SK-N-SH (cell line): Measurements from ENCODE around the gene STARD3NL.

ENCODE experiments used
- CHD2 ChIP-seq: fragments of 150-350 bp; IDR thresholded peaks from 2 replicates; pipeline ENCODE4 v1.6.1; 2018; ENCODE audit warnings: low read length; ENCODE audit not compliant: partially characterized antibody
- EP300 ChIP-seq, 2 experiments: IDR thresholded peaks; 2 replicates each; pipeline versions ENCODE4 v1.4.0 to v1.6.1; 2012; ENCODE audit warnings: borderline replicate concordance in 1 of 2, low read depth in 1 of 2, low read length in 1 of 2
- EZH2phosphoT487 ChIP-seq: fragments of 200-600 bp; sonication (generic); IDR thresholded peaks from 2 replicates; pipeline ENCODE4 v1.6.1; 2017; ENCODE audit warnings: low read depth, mixed run types, mild to moderate bottlenecking, antibody characterized with exemption, moderate library complexity, borderline replicate concordance
- GABPA ChIP-seq: IDR thresholded peaks from 2 replicates; pipeline ENCODE4 v1.4.0; 2012; ENCODE audit warnings: low read depth, mild to moderate bottlenecking
- JUND ChIP-seq: IDR thresholded peaks from 2 replicates; pipeline ENCODE4 v1.4.0; 2012
- MAX ChIP-seq: IDR thresholded peaks from 2 replicates; pipeline ENCODE4 v1.4.0; 2012; ENCODE audit warnings: low read depth
- NFIC ChIP-seq: IDR thresholded peaks from 2 replicates; pipeline ENCODE4 v1.4.0; 2012; ENCODE audit warnings: borderline replicate concordance
- REST ChIP-seq: IDR thresholded peaks from 2 replicates; pipeline ENCODE4 v1.6.1; 2012; ENCODE audit warnings: mild to moderate bottlenecking, low read depth, low read length, moderate library complexity
- RFX5 ChIP-seq: IDR thresholded peaks from 2 replicates; pipeline ENCODE4 v1.6.1; 2012; ENCODE audit warnings: mild to moderate bottlenecking, improper control_type of control experiment, low read length
- SIN3A ChIP-seq: IDR thresholded peaks from 2 replicates; pipeline ENCODE4 v1.6.1; 2012; ENCODE audit warnings: low read depth, mild to moderate bottlenecking, low read length, moderate library complexity, borderline replicate concordance
- TF ChIP-seq, protein P1 (sequence below): fragments of 200-600 bp; sonication (generic); IDR thresholded peaks from 2 replicates; pipeline ENCODE4 v1.6.1; 2017; ENCODE audit warnings: antibody characterized with exemption, mild to moderate bottlenecking, moderate library complexity
- TF ChIP-seq, protein P2 (sequence below): fragments of 150-350 bp; IDR thresholded peaks from 2 replicates; pipeline ENCODE4 v1.6.1; 2017; ENCODE audit warnings: antibody characterized with exemption, low read length, low read depth, borderline replicate concordance

GRCh38 chr7:38248069-38248567 is 70.1 kb downstream of the STARD3NL start:
- TF ChIP-seq, protein P1, sequence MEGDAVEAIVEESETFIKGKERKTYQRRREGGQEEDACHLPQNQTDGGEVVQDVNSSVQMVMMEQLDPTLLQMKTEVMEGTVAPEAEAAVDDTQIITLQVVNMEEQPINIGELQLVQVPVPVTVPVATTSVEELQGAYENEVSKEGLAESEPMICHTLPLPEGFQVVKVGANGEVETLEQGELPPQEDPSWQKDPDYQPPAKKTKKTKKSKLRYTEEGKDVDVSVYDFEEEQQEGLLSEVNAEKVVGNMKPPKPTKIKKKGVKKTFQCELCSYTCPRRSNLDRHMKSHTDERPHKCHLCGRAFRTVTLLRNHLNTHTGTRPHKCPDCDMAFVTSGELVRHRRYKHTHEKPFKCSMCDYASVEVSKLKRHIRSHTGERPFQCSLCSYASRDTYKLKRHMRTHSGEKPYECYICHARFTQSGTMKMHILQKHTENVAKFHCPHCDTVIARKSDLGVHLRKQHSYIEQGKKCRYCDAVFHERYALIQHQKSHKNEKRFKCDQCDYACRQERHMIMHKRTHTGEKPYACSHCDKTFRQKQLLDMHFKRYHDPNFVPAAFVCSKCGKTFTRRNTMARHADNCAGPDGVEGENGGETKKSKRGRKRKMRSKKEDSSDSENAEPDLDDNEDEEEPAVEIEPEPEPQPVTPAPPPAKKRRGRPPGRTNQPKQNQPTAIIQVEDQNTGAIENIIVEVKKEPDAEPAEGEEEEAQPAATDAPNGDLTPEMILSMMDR = no peak
- TF ChIP-seq REST (no peak), CHD2 (no peak), NFIC (no peak), EZH2phosphoT487 (no peak), GABPA (no peak), JUND (no peak), SIN3A (no peak), MAX (no peak), RFX5 (no peak), EP300 (IDR thresholded peaks at IDR 0.05; ENCODE audit: borderline replicate concordance in 1 of 2, low read depth in 1 of 2, low read length in 1 of 2) (no peak)
- TF ChIP-seq, protein P2, sequence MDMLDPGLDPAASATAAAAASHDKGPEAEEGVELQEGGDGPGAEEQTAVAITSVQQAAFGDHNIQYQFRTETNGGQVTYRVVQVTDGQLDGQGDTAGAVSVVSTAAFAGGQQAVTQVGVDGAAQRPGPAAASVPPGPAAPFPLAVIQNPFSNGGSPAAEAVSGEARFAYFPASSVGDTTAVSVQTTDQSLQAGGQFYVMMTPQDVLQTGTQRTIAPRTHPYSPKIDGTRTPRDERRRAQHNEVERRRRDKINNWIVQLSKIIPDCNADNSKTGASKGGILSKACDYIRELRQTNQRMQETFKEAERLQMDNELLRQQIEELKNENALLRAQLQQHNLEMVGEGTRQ = no peak
